ENCODE measurements around the gene FERMT3. TPM values are rescaled to one million over a fixed set of nuclear protein-coding genes. Genes with fewer than 3 reads are reported as not detected.

The FERMT3 gene
- total and polyA plus RNA-seq, 2 of the 8 experiments (the other 6 are each of a cell fraction or from before 2014, with no cell fraction given): 1.4 to 3.7 TPM

DNA sequence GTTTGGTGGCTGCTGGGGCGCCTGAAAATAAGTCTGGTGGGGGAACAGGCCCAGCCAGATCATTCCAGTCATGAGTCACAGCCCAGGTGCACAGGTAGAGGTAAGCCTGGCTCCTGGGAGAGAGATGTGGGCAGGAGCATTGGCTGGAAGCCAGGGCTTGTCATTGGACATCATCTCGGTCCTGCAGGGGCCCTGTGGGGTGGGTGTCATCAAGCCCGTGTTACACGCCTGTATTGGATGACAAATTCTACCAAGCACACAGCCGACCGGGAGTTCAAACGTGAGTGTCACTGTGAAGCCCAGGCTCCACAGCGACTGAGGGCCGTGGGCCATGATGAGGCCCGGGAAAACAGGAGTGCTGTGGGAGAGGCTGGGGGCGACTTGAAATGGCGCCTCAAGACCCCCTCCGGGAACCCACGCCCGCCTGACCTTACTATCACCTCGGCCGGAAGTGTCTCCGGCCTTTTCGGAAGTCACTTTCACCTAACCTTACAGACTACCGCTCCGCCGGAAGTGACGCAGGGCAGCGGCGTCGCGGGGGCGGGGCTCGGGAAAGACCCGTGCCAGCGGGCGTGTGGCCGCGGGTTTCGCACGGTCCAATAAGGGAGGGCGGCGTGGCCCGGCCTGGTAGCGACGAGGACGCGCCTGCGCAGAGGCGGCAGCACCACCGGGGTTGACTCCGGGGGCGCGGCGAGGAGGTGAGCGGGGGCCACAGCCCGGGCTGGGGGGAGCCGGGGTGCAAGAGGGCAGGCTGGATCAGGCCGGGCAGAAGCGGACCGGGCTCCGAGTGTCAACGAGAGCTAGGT lies 34.1 kb downstream of the FERMT3 start, which contains the start of gene FKBP2:
Gene FKBP2, plus strand, starts transcription at position 661 of the 806 bp plus-strand sequence. CDS start 1,293 bp downstream, outside the sequence.
- 0 out of 2 replicates have a peak within 1 kb of the TSS, but pooled peaks have one; percentile 1 for H2BK12ac ChIP-seq (ENCODE audit: low read depth, low read length)
- peak within 1 kb of the TSS; percentile 99 for H3K18ac ChIP-seq (ENCODE audit: extremely low read depth, low read length)
- peak within 1 kb of the TSS; percentile 90 for H3K56ac ChIP-seq (replicated peaks; ENCODE audit: insufficient read length, low read depth, low read length)
- H3K4me3 ChIP-seq (ENCODE audit: extremely low read depth in 1 of 4, insufficient read depth in 2 of 4, low read depth in 3 of 4, low read length in 4 of 4): peak within 1 kb of the TSS; percentile 67 to 82 (median 78)
- peak within 1 kb of the TSS; percentile 82 to 85 for H3K4me2 ChIP-seq (ENCODE audit: insufficient read depth in 1 of 2, low read depth in 2 of 2, low read length in 2 of 2)
- H3K27me3 ChIP-seq (replicated peaks in 1 of 4; ENCODE audit: control insufficient read depth in 3 of 4, extremely low read depth in 1 of 4, insufficient read depth in 3 of 4, low read length in 3 of 4): no peaks in the 10 kb centered on the region; a peak in 1 of 7 replicates
- H3K23me2 ChIP-seq (ENCODE audit: low read depth, low read length): peaks cover 12% of the 10 kb centered on the region
- H3K79me2 ChIP-seq (ENCODE audit: control insufficient read depth in 1 of 2, insufficient read depth in 2 of 2, low read length in 2 of 2): peaks cover 2 to 13% of the 10 kb centered on the region in 2 experiments; a peak in 3 of 4 replicates
- CTCF ChIA-PET (ENCODE audit: partially characterized antibody): interaction anchor here (1.0 to 1.6 kb wide), 3 partner anchors 10 to 32 kb away, joined by 3 to 4 read pairs (median 4); partner anchors contain the start of gene NUDT22
- H3K9ac ChIP-seq (replicated peaks in 1 of 4; ENCODE audit: extremely low read depth in 1 of 4, low read depth in 3 of 4, low read length in 3 of 4): peak within 1 kb of the TSS; percentile 72 to 85 (median 76)
- no peak within 1 kb of the TSS for H3K14ac ChIP-seq (ENCODE audit: insufficient read length)
- FAIRE-seq (no peak), DNase-seq (ENCODE audit: low read depth in 1 of 2, low spot score in 2 of 2) (peak; percentile 88 to 97)
- no peak within 1 kb of the TSS for H2AFZ ChIP-seq (ENCODE audit: low read length)
- H2BK120ac ChIP-seq (replicated peaks; ENCODE audit: low read depth, low read length): no peak within 1 kb of the TSS
- peak within 1 kb of the TSS; percentile 87 for H3K27ac ChIP-seq (ENCODE audit: low read depth, low read length)
- peak within 1 kb of the TSS; percentile 90 for H4K5ac ChIP-seq (ENCODE audit: insufficient read length, low read depth, low read length)
- peaks cover 0 to 16% (median 12%) of the 10 kb centered on the region in 4 experiments; a peak in 6 of 7 replicates for H3K4me1 ChIP-seq (replicated peaks in 1 of 4; ENCODE audit: control insufficient read depth in 3 of 4, insufficient read depth in 4 of 4, low read length in 3 of 4)
- peak within 1 kb of the TSS; percentile 88 for H2BK5ac ChIP-seq (ENCODE audit: low read depth, low read length)
- POLR2A ChIA-PET (ENCODE audit: partially characterized antibody): interaction anchor here (0.7 to 13.1 kb wide), 9 partner anchors 6 to 64 kb away, joined by 3 to 352 read pairs (median 43); partner anchors contain the start of genes DNAJC4, FKBP2, NUDT22 and PLCB3
- no peaks in the 10 kb centered on the region for H3K9me3 ChIP-seq (ENCODE audit: insufficient read depth in 2 of 2, low read depth in 1 of 2, low read length in 1 of 2)
- peak within 1 kb of the TSS; percentile 81 for H4K91ac ChIP-seq (replicated peaks; ENCODE audit: insufficient read length, low read length)
- H3K79me1 ChIP-seq (ENCODE audit: low read depth, low read length): peaks cover 3% of the 10 kb centered on the region
- H3K23ac ChIP-seq (ENCODE audit: insufficient read length): no peak within 1 kb of the TSS
- peak within 1 kb of the TSS; percentile 92 for H4K8ac ChIP-seq (ENCODE audit: extremely low read depth, insufficient read depth, low read length)
- peaks cover 0 to 19% (median 7%) of the 10 kb centered on the region in 4 experiments; a peak in 4 of 8 replicates for H3K36me3 ChIP-seq (ENCODE audit: control insufficient read depth in 2 of 4, insufficient read depth in 4 of 4, low read length in 3 of 4)
- no peak within 1 kb of the TSS for H2BK20ac ChIP-seq (ENCODE audit: low read length)
- 7% methylated on average over 44 of the region's 58 CpGs; no CpG with 5 or more reads in 1 of the 2 experiments for WGBS, 2 experiments (ENCODE audit: extremely low coverage in 1 of 2, insufficient coverage in 1 of 2, insufficient read length in 1 of 2, insufficient replicate concordance in 2 of 2, low coverage in 1 of 2, low lambda C conversion rate in 2 of 2, missing lambda C conversion rate in 1 of 2)
- no peak within 1 kb of the TSS for H2BK15ac ChIP-seq (ENCODE audit: low read length)
- peak within 1 kb of the TSS; percentile 26; the same call in 1 of the 2 replicates for H2AK5ac ChIP-seq (ENCODE audit: low read depth, low read length)
- peak within 1 kb of the TSS; percentile 38 for H3K4ac ChIP-seq (replicated peaks; ENCODE audit: insufficient read length, low read depth, low read length)
- peaks cover 0 to 11% of the 10 kb centered on the region in 2 experiments for H4K20me1 ChIP-seq (replicated peaks in 1 of 2; ENCODE audit: control insufficient read depth in 1 of 2, insufficient read depth in 2 of 2, low read length in 2 of 2)
- TF ChIP-seq JUN (IDR thresholded peaks at IDR 0.05; ENCODE audit: low read depth, low read length) (no peak), GTF2F1 (IDR thresholded peaks at IDR 0.05; ENCODE audit: borderline replicate concordance, low read depth, low read length) (no peak), RXRA (IDR thresholded peaks at IDR 0.05; ENCODE audit: insufficient read depth, low read depth, low read length) (no peak), SUZ12 (IDR thresholded peaks at IDR 0.05; ENCODE audit: low read length) (no peak), USF2 (IDR thresholded peaks at IDR 0.05; ENCODE audit: low read length) (no peak), RNF2 (IDR thresholded peaks at IDR 0.05; ENCODE audit: borderline replicate concordance, low read depth, low read length, missing control alignments, poor library complexity, severe bottlenecking) (no peak), PHF8 (conservative IDR thresholded peaks at IDR 0.05; ENCODE audit: low read depth, low read length) (peak; percentile 76), KDM5A (IDR thresholded peaks at IDR 0.05; ENCODE audit: low read length) (no peak; the same call in 1 of the 2 replicates), ASH2L (IDR thresholded peaks at IDR 0.05; ENCODE audit: low read length) (peak; percentile 41)

All from H1 (cell line).